OCI-LY3 (cell line): ENCODE results near the gene IQGAP1.

Experiments used
- EZH2phosphoT487 ChIP-seq: fragments of 200-600 bp; shearing (Covaris generic); IDR thresholded peaks from 2 replicates; pipeline ENCODE4 v1.6.1; 2018; ENCODE audit warnings: antibody characterized with exemption, mixed run types, low read depth
- TF ChIP-seq, protein P1 (sequence below): fragments of 200-600, 300-600 bp; sonication (generic); IDR thresholded peaks from 2 replicates; pipeline ENCODE4 v1.5.1; 2014; ENCODE audit warnings: antibody characterized with exemption, low read length, low read depth

DNA sequence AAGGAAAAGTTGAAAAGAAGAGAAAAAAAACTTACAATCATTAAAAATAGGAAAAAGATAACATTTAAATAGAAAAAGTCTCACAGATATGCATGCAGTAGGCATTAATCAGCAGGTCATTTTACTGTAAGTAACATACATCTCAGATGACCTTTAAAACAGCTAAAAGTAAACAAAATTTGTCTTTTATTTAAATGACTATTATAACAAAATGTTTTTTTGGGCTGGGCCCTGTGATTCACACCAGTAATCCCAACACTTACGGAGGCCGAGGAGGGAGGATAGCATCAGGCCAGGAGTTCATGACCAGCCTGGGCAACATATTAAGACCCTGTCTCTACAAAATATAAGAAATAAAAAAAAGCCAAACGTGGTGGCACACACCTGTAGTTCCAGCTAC is 14.7 kb downstream of the IQGAP1 start:
- TF ChIP-seq, protein P1, sequence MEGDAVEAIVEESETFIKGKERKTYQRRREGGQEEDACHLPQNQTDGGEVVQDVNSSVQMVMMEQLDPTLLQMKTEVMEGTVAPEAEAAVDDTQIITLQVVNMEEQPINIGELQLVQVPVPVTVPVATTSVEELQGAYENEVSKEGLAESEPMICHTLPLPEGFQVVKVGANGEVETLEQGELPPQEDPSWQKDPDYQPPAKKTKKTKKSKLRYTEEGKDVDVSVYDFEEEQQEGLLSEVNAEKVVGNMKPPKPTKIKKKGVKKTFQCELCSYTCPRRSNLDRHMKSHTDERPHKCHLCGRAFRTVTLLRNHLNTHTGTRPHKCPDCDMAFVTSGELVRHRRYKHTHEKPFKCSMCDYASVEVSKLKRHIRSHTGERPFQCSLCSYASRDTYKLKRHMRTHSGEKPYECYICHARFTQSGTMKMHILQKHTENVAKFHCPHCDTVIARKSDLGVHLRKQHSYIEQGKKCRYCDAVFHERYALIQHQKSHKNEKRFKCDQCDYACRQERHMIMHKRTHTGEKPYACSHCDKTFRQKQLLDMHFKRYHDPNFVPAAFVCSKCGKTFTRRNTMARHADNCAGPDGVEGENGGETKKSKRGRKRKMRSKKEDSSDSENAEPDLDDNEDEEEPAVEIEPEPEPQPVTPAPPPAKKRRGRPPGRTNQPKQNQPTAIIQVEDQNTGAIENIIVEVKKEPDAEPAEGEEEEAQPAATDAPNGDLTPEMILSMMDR = no peak
- TF ChIP-seq EZH2phosphoT487 = no peak
